Coronary artery (tissue), 2 donors: ENCODE results near the gene SREBF2.
A peak's percentile ranks its signal among the peaks of the same experiment; 100 is the strongest.

Experiments
- DNase-seq: peaks from one replicate; pipeline ENCODE4 v3.0.0-alpha.2; 2017; ENCODE audit warnings: low spot score
- H3K27ac ChIP-seq, 2 donors: fragments of 200-600 bp; sonication (generic); one replicate each; pipeline ENCODE4 v1.5.1; 2016 to 2019
- H3K4me3 ChIP-seq: fragments of 200-600 bp; sonication (generic); 2 replicates; pipeline ENCODE4 v1.5.1; 2016; ENCODE audit warnings: mild to moderate bottlenecking, moderate library complexity
- TF ChIP-seq, protein P1 (sequence below): fragments of 200-600 bp; sonication (generic); IDR thresholded peaks from one replicate; pipeline ENCODE4 v1.5.1; 2019; ENCODE audit warnings: antibody characterized with exemption

SREBF2 gene

DNA sequence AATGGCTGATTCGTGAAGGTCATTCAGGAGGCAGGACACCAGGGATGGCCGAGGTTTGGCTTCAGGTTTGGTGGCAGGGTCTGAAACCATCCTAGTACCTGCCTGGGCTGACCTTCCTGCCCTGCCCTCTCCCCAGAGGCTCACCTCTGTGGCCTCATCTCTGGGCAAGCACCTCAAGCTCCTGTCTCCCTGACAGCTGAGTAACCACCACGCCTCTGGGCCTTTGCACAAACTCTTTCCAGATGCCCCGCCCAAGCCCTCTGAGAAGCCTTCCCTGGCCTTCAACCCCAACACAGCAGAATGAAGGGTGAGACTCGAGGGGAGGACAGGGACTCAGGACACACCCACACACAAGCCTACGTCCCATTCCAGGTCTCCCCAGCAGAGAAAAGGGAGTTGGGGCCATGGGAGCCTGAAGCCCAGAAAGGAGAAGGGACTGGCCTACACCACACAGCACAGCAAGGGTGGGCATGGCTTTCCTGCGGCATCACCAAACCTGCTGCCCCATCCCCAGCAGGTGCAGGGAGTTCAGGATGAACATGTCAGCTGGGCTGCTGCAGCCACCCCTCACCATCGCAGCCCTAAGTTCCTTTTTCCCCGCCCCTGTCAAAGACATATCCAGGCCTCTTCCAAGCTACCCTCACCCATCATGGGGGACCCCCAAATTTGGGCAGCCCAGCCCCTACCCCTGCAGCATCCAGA, 79.6 kb downstream of the SREBF2 start:
- no peak for DNase-seq
- H3K4me3 ChIP-seq = no peak overlapping the region
- H3K27ac ChIP-seq = no peak overlapping the region
- TF ChIP-seq, protein P1, sequence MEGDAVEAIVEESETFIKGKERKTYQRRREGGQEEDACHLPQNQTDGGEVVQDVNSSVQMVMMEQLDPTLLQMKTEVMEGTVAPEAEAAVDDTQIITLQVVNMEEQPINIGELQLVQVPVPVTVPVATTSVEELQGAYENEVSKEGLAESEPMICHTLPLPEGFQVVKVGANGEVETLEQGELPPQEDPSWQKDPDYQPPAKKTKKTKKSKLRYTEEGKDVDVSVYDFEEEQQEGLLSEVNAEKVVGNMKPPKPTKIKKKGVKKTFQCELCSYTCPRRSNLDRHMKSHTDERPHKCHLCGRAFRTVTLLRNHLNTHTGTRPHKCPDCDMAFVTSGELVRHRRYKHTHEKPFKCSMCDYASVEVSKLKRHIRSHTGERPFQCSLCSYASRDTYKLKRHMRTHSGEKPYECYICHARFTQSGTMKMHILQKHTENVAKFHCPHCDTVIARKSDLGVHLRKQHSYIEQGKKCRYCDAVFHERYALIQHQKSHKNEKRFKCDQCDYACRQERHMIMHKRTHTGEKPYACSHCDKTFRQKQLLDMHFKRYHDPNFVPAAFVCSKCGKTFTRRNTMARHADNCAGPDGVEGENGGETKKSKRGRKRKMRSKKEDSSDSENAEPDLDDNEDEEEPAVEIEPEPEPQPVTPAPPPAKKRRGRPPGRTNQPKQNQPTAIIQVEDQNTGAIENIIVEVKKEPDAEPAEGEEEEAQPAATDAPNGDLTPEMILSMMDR = no peak

DNA sequence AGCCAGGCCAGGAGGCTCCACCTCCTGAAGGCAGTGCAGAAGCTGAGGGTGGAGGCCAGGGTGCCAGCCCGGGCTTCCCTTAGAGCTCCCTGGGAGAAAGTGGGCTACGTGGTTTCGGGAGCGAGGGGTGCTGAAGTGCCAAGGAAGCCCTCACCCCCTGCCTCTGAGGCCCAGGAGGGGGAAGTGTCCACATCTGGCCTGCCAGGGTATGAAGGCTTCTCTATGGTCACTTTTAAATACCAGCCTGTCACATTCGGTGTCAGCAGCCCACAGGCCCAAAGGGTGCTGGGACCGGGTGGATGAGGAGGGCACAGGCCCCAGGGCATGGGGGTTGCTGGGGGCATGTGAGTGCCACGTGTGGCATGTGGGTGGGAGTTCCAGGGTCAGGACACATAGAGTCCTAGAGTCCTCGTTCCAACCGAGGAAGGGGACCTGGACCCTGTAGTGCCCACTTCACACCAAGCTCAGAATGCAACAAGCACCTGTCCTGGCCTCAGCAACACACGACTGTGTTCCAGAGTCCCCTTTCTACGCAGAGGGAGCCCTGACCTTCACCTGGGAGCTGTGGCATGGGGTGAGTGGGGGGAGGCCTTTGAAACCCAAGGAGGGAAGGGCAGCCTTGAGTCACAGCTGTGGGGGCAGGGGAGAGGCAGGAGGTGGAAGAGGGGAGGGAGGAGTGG, 80.3 kb downstream of the SREBF2 start:
- Histone ChIP-seq H3K4me3 (no peak overlapping the region), H3K27ac (no peak overlapping the region)
- TF ChIP-seq, protein P1 = no peak
- DNase-seq = no peak

DNA sequence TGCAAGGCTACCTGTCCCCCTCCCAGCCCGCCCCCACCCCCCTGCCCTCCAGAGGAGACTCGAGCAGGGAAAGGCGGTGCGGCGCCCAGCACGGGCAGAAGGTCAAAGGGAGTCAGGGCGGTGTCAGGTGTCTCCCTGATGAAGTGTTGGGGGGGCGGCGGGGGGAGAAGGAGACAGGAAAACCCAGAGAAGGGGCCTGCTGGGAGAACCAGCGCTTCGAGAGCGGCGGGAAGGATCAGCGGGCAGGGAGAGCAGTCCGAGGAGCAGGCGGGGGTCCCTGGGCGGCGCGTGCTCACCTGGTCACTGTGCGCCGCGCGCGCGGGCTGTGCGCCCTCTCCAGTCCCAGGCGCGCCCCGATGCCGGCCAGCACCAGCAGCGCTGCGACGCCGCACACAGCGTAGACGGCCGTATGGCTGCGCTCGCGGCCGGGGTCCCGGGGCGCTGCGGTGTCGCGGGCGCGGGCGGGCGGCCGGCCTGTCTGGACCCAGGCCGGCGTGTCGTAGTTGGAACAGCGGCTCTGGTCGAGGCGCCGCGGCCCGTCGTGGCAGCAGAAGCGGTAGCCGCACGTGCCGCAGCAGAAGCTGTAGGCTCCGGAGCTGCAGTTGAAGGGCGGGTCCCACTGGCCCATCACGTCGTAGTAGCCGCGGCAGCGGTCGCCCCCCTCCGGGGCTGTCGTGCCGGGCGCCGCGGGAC, 81.1 kb downstream of the SREBF2 start:
- Histone ChIP-seq H3K4me3 (peak overlapping the region; percentile 64), H3K27ac (no peak overlapping the region)
- DNase-seq = no peak
- TF ChIP-seq, protein P1 = no peak

DNA sequence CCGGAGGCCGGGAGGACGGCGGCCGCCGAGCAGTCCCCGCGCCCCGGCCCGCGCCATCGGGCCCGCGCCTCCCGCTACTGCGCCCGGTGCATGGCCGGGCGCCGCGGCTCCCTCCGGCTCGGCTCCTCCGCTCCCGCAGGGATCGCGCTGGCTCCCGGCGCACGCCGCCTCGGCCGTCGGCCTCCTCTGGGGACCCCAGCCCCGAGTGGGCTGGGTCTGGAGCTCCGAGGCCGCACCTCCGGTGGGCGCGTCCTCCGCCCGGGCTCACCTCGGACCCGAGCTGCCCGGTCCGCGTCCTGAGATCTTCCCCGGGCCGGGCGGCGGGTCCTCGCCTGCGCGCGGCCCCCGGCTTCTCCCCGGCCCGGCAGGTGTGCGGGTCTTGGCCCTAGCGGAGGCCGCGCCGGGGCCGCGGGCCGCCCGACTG, 81.7 kb downstream of the SREBF2 start:
- TF ChIP-seq, protein P1 = no peak
- no peak overlapping the region for H3K27ac ChIP-seq
- DNase-seq = no peak

DNA sequence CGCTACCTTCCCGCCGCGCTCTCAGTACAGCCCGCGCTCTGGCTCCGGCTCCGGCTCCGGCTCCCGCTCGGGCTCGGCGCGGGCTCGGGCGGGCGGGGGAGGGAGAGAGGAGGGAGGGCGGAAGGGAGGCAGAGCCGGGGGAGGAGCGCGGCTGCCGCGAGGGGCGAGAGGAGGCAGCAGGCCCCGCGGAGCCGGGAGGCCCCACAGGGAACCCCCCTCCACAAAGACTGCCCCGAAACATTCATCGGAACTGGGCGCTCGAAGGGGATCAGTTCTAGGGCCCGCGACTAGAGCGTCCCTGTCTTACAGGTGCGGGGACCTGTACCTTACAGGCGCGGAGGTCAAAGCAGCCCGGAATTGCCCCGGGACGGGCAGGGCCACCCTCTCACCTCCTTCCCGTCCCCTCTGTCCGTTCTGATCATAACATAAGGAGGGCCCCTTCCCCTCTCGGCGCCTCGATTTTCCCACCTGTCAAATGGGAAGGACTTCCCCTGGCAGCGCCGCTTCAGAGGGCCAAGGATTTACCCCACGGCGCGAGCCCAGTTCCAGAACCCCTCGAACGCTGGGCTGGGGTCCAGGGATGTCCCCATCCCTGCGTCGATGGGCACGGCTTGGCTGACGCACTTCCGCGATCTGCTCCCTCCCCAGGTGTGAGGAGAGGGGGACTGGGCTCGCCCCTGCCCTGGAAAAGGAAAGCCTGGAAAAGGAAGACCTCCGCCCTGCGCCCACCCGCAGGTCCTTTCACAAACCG, 82.3 kb downstream of the SREBF2 start, which contains the start of gene SHISA8:
TSS of gene SHISA8 (minus strand) at position 40 of the 751 bp plus-strand sequence. CDS start 407 bp downstream, outside the sequence.
- TF ChIP-seq, protein P1 = no peak
- H3K4me3 ChIP-seq = peak within 1 kb of the TSS; percentile 64
- no peak for DNase-seq
- no peak within 1 kb of the TSS for H3K27ac ChIP-seq

More for the DNA sequence above, 81.7 kb downstream of the SREBF2 start:
- H3K4me3 ChIP-seq = peak overlapping the region; percentile 64

DNA sequence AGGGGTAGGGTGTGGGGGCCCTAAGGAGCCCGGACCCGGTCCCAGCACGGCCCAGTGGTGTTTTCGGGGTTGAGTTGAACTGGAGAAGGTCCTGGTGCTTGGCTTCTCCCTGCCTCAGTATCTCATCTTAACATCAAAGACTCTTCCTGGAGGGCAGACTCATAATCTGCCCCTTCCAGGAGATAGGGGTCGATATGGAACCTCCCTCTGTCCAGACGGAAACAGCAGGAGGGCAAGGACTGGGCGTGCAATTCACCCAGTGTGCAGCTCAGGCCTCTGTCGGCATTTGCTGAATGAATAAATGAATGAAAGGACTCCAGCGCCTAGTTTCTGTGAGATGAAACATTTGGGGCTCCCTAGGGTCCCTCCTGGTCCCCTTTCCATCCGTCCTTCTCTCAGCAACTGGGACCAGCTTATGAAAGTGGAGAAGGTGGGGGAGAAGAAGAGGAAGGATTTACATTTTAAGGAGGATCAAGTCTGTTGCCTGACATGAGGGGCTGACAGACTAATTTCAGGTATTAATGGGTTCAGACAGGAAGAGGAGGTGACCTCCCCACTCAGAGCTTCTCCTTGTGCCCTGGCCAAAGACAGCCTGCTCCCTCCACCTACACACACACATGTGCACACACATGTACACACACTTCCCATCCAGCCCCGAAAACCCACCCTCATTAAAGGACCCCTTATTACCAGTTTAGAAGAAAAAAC, 83.0 kb downstream of the SREBF2 start:
- no peak for DNase-seq
- TF ChIP-seq, protein P1 = no peak
- Histone ChIP-seq H3K4me3 (no peak overlapping the region), H3K27ac (no peak overlapping the region)
